MCF 10A (cell line): ENCODE data around the gene FUT2. TPM values are rescaled to one million over a fixed set of nuclear protein-coding genes. Genes with fewer than 3 reads are reported as not detected.
A peak's percentile ranks its signal among the peaks of the same experiment; 100 is the strongest.
"Not testable (repeated sequence)": the region's sequence is repeated elsewhere in the genome, so short reads cannot be mapped to it uniquely, and the experiment has no call there.

Experiments used
- BruUV-seq: library from RNA; stranded (reverse); fragments of 400-500 nt; replicated peaks from 2 replicates; lab custom pipeline; 2021; lab: Mats Ljungman, UMichigan
- CTCF ChIA-PET: fragments of 300-600 bp; sonication (Branson Sonifier 250); formaldehyde crosslinking; extraction: SDS; loops from one replicate; lab custom pipeline; 2021; ENCODE audit warnings: antibody characterized with exemption, inconsistent platforms; lab: Yijun Ruan, JAX
- POLR2A ChIA-PET: fragments of 300-600, 350-650 bp; sonication (Branson Sonifier 250); formaldehyde crosslinking; extraction: SDS; loops from one replicate; lab custom pipeline; 2020; ENCODE audit warnings: antibody characterized with exemption, inconsistent platforms; lab: Yijun Ruan, JAX
- DNase-seq: peaks from one replicate; pipeline ENCODE4 v3.0.0-alpha.2; 2018; ENCODE audit not compliant: unreplicated experiment
- H3K27ac Mint-ChIP-seq: one replicate; pipeline ENCODE4 v1.8.0; 2022; ENCODE audit warnings: mild to moderate bottlenecking, low read depth, mixed read lengths; ENCODE audit not compliant: unreplicated experiment
- H3K27me3 Mint-ChIP-seq: one replicate; pipeline ENCODE4 v1.8.0; 2022; ENCODE audit warnings: mixed read lengths; ENCODE audit not compliant: insufficient read depth, unreplicated experiment
- H3K36me3 Mint-ChIP-seq: one replicate; pipeline ENCODE4 v1.8.0; 2022; ENCODE audit warnings: mild to moderate bottlenecking, moderate library complexity, mixed read lengths; ENCODE audit not compliant: insufficient read depth, unreplicated experiment
- H3K4me1 Mint-ChIP-seq: one replicate; pipeline ENCODE4 v1.8.0; 2022; ENCODE audit warnings: mixed read lengths; ENCODE audit not compliant: insufficient read depth, unreplicated experiment
- H3K4me3 Mint-ChIP-seq: one replicate; pipeline ENCODE4 v1.8.0; 2022; ENCODE audit warnings: mild to moderate bottlenecking, moderate library complexity, mixed read lengths; ENCODE audit not compliant: unreplicated experiment
- H3K9me3 Mint-ChIP-seq: one replicate; pipeline ENCODE4 v1.8.0; 2022; ENCODE audit warnings: mixed read lengths; ENCODE audit not compliant: unreplicated experiment
- intact Hi-C: fragments of 100-400 bp; cut with micrococcal nuclease; formaldehyde crosslinking; loops from 2 replicates; pipeline ENCODE4 v1.14.1; 2022
- total RNA-seq: library from RNA; stranded (reverse); gene quantifications from 2 replicates; pipeline ENCODE4 v1.2.3, GENCODE V29; 2022
- TF ChIP-seq, protein P1 (sequence below): fragments of 200-600 bp; IDR thresholded peaks from one replicate; pipeline ENCODE4 v1.8.0; 2022; ENCODE audit warnings: antibody characterized with exemption, mild to moderate bottlenecking; ENCODE audit not compliant: unreplicated experiment

Gene FUT2
- total RNA-seq, 1 experiment from 2014 or later = not detected

DNA sequence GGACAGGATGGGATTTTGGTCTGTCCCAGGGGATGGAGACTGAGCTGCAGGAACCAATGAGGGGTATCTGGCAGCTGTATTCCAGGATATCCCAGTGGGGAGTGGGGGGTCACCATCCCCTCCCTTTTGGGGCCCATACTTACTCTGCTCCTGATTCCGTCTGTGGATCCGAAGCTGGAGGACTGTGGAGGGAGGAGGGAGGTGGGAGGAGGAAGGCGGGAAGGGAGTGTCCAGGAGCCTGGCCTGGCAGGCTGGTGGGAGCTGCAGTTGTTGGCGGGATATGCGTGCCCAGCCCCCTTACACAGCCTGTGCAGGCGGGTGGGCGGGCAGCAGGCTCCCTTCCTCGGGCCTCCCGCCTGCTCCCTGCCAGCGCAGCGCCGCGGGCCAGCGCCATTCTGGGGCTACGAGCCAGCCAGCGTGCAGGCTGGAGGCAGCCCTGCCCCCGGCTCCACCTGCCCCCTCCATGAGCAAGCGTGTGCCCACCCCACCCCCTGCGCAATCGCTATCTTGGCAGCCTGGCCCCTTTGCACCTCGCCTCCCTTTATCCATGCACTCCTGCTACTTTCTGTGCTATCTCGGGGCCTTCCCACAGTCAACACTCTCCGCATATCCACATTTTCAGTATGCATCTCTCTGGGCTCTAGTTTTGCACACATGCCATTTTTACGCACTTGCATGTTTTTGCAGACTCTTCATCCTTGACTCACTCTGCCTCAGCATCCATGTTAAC, 21.0 kb downstream of the FUT2 start:
- intact Hi-C loops = no loop called here
- Mint-ChIP-seq H3K36me3 (no peaks in the 10 kb centered on the region), H3K27me3 (no peaks in the 10 kb centered on the region), H3K4me1 (peaks cover 24% of the 10 kb centered on the region), H3K9me3 (no peaks in the 10 kb centered on the region), H3K27ac (no peak overlapping the region), H3K4me3 (no peak overlapping the region)
- TF ChIP-seq, protein P1, sequence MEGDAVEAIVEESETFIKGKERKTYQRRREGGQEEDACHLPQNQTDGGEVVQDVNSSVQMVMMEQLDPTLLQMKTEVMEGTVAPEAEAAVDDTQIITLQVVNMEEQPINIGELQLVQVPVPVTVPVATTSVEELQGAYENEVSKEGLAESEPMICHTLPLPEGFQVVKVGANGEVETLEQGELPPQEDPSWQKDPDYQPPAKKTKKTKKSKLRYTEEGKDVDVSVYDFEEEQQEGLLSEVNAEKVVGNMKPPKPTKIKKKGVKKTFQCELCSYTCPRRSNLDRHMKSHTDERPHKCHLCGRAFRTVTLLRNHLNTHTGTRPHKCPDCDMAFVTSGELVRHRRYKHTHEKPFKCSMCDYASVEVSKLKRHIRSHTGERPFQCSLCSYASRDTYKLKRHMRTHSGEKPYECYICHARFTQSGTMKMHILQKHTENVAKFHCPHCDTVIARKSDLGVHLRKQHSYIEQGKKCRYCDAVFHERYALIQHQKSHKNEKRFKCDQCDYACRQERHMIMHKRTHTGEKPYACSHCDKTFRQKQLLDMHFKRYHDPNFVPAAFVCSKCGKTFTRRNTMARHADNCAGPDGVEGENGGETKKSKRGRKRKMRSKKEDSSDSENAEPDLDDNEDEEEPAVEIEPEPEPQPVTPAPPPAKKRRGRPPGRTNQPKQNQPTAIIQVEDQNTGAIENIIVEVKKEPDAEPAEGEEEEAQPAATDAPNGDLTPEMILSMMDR = no peak
- CTCF ChIA-PET = interaction anchor here (0.6 to 0.9 kb wide), 3 partner anchors 11 to 41 kb away, joined by 3 to 4 read pairs (median 3); no protein-coding TSS in a partner anchor
- BruUV-seq = no TSS peak
- DNase-seq = no peak
- POLR2A ChIA-PET = interaction anchor here (1.1 to 1.2 kb wide), 2 partner anchors 8 to 153 kb away, joined by 3 to 4 read pairs; no protein-coding TSS in a partner anchor

DNA sequence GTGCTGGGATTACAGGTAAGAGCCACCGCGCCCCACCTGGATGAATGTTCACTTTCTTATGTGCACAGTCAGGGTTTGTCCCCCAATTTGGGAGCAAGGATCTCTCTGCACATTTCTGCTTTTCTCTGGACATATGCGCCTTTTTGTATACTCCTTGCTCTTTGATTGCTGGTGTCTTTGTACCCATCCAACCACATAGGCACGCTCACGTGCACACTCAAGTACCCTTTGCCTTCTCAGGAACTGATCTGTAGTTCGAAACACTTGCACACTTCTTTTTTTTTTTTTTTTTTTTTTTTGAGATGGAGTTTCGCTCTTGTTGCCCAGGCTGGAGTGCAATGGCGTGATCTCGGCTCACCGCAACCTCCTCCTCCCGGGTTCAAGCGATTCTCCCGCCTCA, 22.3 kb downstream of the FUT2 start:
- Mint-ChIP-seq H3K4me1 (peaks cover 20% of the 10 kb centered on the region), H3K27ac (peak overlapping the region; percentile 6)
- intact Hi-C loops, H3K4me3 Mint-ChIP-seq, DNase-seq, BruUV-seq, H3K27me3 Mint-ChIP-seq, POLR2A ChIA-PET, H3K9me3 Mint-ChIP-seq, H3K36me3 Mint-ChIP-seq: not testable (repeated sequence)
- CTCF ChIA-PET = interaction anchor here (0.9 kb wide), 1 partner anchor 42 kb away, joined by 3 read pairs; no protein-coding TSS in a partner anchor

DNA sequence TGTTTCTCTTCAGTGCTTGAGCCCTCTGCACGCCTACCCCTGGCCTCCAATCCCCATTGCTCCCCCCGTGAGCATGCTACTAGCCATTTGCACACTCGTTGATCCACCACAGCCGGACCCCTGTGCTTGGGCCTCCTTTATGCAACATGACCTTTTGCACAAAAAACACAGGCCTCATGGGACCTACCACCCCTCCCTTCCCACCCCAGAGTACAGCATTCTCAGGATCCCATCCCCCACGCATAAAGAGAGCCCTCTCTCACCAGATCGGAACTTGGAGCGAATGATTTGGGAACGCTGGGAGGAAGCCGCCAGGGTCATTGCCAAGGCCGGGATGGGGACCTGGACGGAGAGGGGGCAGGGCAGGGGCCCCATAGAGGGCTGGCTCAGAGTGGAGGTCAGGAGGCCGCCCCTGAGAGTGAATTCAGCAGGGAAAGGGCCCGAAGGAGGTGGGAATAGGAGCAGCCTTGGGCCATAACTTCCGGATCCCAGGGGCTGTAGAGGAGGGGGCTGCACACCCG, 23.0 kb downstream of the FUT2 start:
- H3K36me3 Mint-ChIP-seq = no peaks in the 10 kb centered on the region
- peaks cover 14% of the 10 kb centered on the region for H3K4me1 Mint-ChIP-seq
- H3K27me3 Mint-ChIP-seq = no peaks in the 10 kb centered on the region
- H3K9me3 Mint-ChIP-seq = no peaks in the 10 kb centered on the region
- no peak overlapping the region for H3K4me3 Mint-ChIP-seq
- H3K27ac Mint-ChIP-seq = peak overlapping the region; percentile 6
- CTCF ChIA-PET = no interaction called here
- intact Hi-C loops = no loop called here
- no TSS peak for BruUV-seq
- no peak for DNase-seq
- TF ChIP-seq, protein P1 = no peak
- POLR2A ChIA-PET = no interaction called here

DNA sequence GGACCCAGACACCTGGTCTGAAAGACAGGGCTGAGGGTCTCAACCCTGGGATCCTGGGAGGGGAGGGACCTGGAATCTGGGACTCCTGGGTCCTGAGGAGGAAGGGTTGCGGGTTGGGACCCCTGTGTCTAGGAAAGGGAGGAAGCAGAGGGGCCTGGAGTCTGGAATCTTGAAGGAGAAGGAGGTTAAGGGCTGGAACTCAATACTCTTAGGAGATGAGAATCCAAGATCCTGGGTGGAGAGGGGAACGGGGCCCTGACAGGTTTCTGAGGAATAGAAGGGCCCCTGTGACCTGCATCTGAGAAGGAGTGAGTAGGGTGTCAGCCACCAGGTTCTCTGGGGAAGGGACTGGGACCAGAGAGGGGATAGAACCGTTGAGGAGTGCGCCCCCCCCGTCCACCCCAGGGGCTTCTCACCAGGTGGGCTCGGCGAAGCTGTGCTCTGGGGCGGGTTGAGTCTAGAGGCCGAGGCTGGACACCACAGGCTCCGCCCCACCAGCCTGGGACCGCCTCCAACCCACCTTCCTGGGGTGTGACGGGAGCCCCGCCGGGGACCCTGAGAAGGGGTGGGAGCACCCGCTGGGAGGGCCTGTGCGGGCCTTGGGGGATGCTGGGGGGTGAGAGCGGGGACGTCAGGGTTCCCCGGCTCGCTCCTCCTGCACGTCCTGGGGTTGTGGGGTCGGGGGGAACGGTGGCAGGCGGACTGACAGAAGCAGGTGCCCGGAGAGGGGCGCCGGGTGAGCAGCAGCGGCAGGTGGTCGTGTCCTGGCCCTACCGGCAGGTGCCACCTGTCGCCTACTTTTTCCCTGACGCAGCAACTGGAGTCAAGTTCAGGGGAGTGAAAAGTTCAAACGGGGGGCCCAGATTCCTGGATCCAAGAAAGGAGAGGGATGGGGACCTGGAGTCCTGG, 23.7 kb downstream of the FUT2 start, which contains the start of gene MAMSTR:
TSS of gene MAMSTR (minus strand) at position 463 of the 909 bp plus-strand sequence. CDS start 694 bp downstream, outside the sequence.
- BruUV-seq = no TSS peak
- intact Hi-C loops = no loop called here
- TF ChIP-seq, protein P1 = no peak
- CTCF ChIA-PET = no interaction called here
- H3K9me3 Mint-ChIP-seq = no peaks in the 10 kb centered on the region
- H3K4me1 Mint-ChIP-seq = peaks cover 12% of the 10 kb centered on the region
- POLR2A ChIA-PET = no interaction called here
- no peak for DNase-seq
- H3K27ac Mint-ChIP-seq = peak within 1 kb of the TSS; percentile 30
- H3K36me3 Mint-ChIP-seq = no peaks in the 10 kb centered on the region
- H3K4me3 Mint-ChIP-seq = peak within 1 kb of the TSS; percentile 87
- H3K27me3 Mint-ChIP-seq = no peaks in the 10 kb centered on the region
